G401.6 (cell line): ENCODE measurements around the gene AKAP13.

Source experiments
- FAIRE-seq: peaks from 2 replicates; lab custom pipeline; 2012; peaks lifted over from hg19 to GRCh38; lab: Jason Lieb, UNC

Gene AKAP13

GRCh38 chr15:85771271-85771670 lies 390.9 kb downstream of the AKAP13 start:
- no peak for FAIRE-seq

- no peak for FAIRE-seq
These were observed 391.5 kb downstream of the AKAP13 start for GRCh38 chr15:85771781-85772445.

- no peak for FAIRE-seq
These were observed 392.3 kb downstream of the AKAP13 start for GRCh38 chr15:85772668-85773067.

- no peak for FAIRE-seq
These were observed 392.8 kb downstream of the AKAP13 start for GRCh38 chr15:85773249-85773648.

GRCh38 chr15:85773970-85774369 lies 393.6 kb downstream of the AKAP13 start:
- FAIRE-seq = no peak

GRCh38 chr15:85777250-85778106 lies 397.1 kb downstream of the AKAP13 start:
- no peak for FAIRE-seq

- no peak for FAIRE-seq
These were observed 397.8 kb downstream of the AKAP13 start for GRCh38 chr15:85778107-85778776.

GRCh38 chr15:85779249-85779648 lies 398.8 kb downstream of the AKAP13 start:
- no peak for FAIRE-seq

GRCh38 chr15:85780225-85780985 lies 400.0 kb downstream of the AKAP13 start:
- no peak for FAIRE-seq

GRCh38 chr15:85781099-85781498 lies 400.7 kb downstream of the AKAP13 start:
- FAIRE-seq = no peak

GRCh38 chr15:85782064-85782463 lies 401.7 kb downstream of the AKAP13 start:
- no peak for FAIRE-seq

- no peak for FAIRE-seq
These were observed 405.7 kb downstream of the AKAP13 start for GRCh38 chr15:85785887-85786780.

GRCh38 chr15:85786781-85787114 lies 406.3 kb downstream of the AKAP13 start:
- FAIRE-seq = no peak

- FAIRE-seq = no peak
These were observed 408.5 kb downstream of the AKAP13 start for GRCh38 chr15:85788771-85789495.

- FAIRE-seq = no peak
These were observed 409.1 kb downstream of the AKAP13 start for GRCh38 chr15:85789496-85789875.

GRCh38 chr15:85792102-85792731 lies 411.8 kb downstream of the AKAP13 start:
- no peak for FAIRE-seq

- no peak for FAIRE-seq
These were observed 412.6 kb downstream of the AKAP13 start for GRCh38 chr15:85792912-85793590.

- no peak for FAIRE-seq
These were observed 413.5 kb downstream of the AKAP13 start for GRCh38 chr15:85793641-85794597.
